ENCODE measurements around the gene GNB1L.

GRCh38 chr22:19789828-19790227 is 64.8 kb downstream of the GNB1L start:
- TF ChIP-seq CTCF (IDR thresholded peaks at IDR 0.05) = no peak
- TF ChIP-seq POLR2A (IDR thresholded peaks at IDR 0.05) = no peak
